GM23338 (cell line): ENCODE data around the gene SNX1. TPM values are rescaled to one million over a fixed set of nuclear protein-coding genes. Genes with fewer than 3 reads are reported as not detected.

ENCODE experiments used
- ATAC-seq: fragments of 200-7000 bp; cut with Tn5 transposase; 3 replicates; pipeline ENCODE4 v1.9.1; 2020
- DNase-seq: peaks from one replicate; pipeline ENCODE4 v3.0.0-alpha.2; 2015; ENCODE audit warnings: low spot score
- H2AFZ ChIP-seq: fragments of 200-600 bp; sonication (generic); 2 replicates; pipeline ENCODE4 v1.8.0; 2016; ENCODE audit warnings: antibody characterized with exemption, mild to moderate bottlenecking, moderate library complexity
- H3F3A ChIP-seq: fragments of 200-600 bp; sonication (generic); replicated peaks from 2 replicates; pipeline ENCODE4 v1.8.0; 2017; ENCODE audit warnings: antibody characterized with exemption, mixed run types, low read depth
- H3K27ac ChIP-seq: fragments of 200-600 bp; sonication (generic); 2 replicates; pipeline ENCODE4 v1.6.1; 2016; ENCODE audit warnings: low read depth
- H3K27me3 ChIP-seq: fragments of 200-600 bp; sonication (generic); 2 replicates; pipeline ENCODE4 v1.8.0; 2016; ENCODE audit warnings: mild to moderate bottlenecking, mixed run types, moderate library complexity; ENCODE audit not compliant: insufficient read depth
- H3K36me3 ChIP-seq: fragments of 200-600 bp; sonication (generic); 2 replicates; pipeline ENCODE4 v1.8.0; 2016; ENCODE audit warnings: mild to moderate bottlenecking; ENCODE audit not compliant: insufficient read depth
- H3K4me1 ChIP-seq: fragments of 200-600 bp; sonication (generic); 2 replicates; pipeline ENCODE4 v1.8.0; 2016; ENCODE audit warnings: mild to moderate bottlenecking, moderate library complexity; ENCODE audit not compliant: insufficient read depth
- H3K4me2 ChIP-seq: fragments of 200-600 bp; sonication (generic); 2 replicates; pipeline ENCODE4 v1.7.1; 2017; ENCODE audit warnings: mixed run types
- H3K4me3 ChIP-seq: fragments of 200-600 bp; sonication (generic); 2 replicates; pipeline ENCODE4 v1.6.1; 2016; ENCODE audit warnings: mixed run types
- H3K79me2 ChIP-seq: fragments of 200-600 bp; sonication (generic); replicated peaks from 2 replicates; pipeline ENCODE4 v1.8.0; 2017; ENCODE audit warnings: mild to moderate bottlenecking; ENCODE audit not compliant: insufficient read depth
- H3K9me2 ChIP-seq: fragments of 200-600 bp; sonication (generic); 2 replicates; pipeline ENCODE4 v1.8.0; 2017; ENCODE audit not compliant: insufficient read depth
- H4K20me1 ChIP-seq: fragments of 200-600 bp; sonication (generic); replicated peaks from 2 replicates; pipeline ENCODE4 v1.8.0; 2017; ENCODE audit warnings: mild to moderate bottlenecking; ENCODE audit not compliant: insufficient read depth
- H3K27ac Mint-ChIP-seq: 2 replicates; pipeline ENCODE4 v1.8.0; 2020; ENCODE audit warnings: inconsistent platforms, mild to moderate bottlenecking, moderate library complexity, mixed read lengths
- H3K27me3 Mint-ChIP-seq: 3 replicates; pipeline ENCODE4 v1.8.0; 2022; ENCODE audit warnings: low read depth, mild to moderate bottlenecking, moderate library complexity, mixed read lengths, inconsistent platforms; ENCODE audit not compliant: insufficient read depth, poor library complexity
- H3K36me3 Mint-ChIP-seq: 3 replicates; pipeline ENCODE4 v1.8.0; 2021; ENCODE audit warnings: low read depth, mild to moderate bottlenecking, inconsistent platforms, moderate library complexity, mixed read lengths
- H3K4me1 Mint-ChIP-seq: 3 replicates; pipeline ENCODE4 v1.8.0; 2020; ENCODE audit warnings: mild to moderate bottlenecking, inconsistent platforms, mixed read lengths
- H3K4me3 Mint-ChIP-seq: 3 replicates; pipeline ENCODE4 v1.8.0; 2021; ENCODE audit warnings: moderate library complexity, mild to moderate bottlenecking, inconsistent platforms, mixed read lengths
- H3K9me3 Mint-ChIP-seq: 3 replicates; pipeline ENCODE4 v1.8.0; 2020; ENCODE audit warnings: moderate library complexity, mild to moderate bottlenecking, inconsistent platforms, mixed read lengths
- CTCF ChIP-seq, 2 experiments: fragments of 200-600 bp in 1 of 2; sonication (generic) in 1 of 2; conservative IDR thresholded peaks; 2 replicates each; pipeline versions ENCODE4 v1.5.1 to v1.6.1; 2016 to 2017; ENCODE audit warnings: antibody characterized with exemption in 2 of 2, low read depth in 2 of 2, mild to moderate bottlenecking in 2 of 2, moderate library complexity in 1 of 2
- ETS1 ChIP-seq: IDR thresholded peaks from 2 replicates; pipeline ENCODE4 v1.6.1; 2016; ENCODE audit warnings: antibody characterized with exemption
- EZH2 ChIP-seq: fragments of 200-600 bp; sonication (generic); IDR thresholded peaks from one replicate; pipeline ENCODE4 v1.8.0; 2017; ENCODE audit warnings: antibody characterized with exemption, mild to moderate bottlenecking, low read depth; ENCODE audit not compliant: unreplicated experiment
- JUNB ChIP-seq: IDR thresholded peaks from one replicate; pipeline ENCODE4 v1.6.1; 2016; ENCODE audit warnings: antibody characterized with exemption; ENCODE audit not compliant: unreplicated experiment
- NANOG ChIP-seq: IDR thresholded peaks from 2 replicates; pipeline ENCODE4 v1.6.1; 2016; ENCODE audit warnings: antibody characterized with exemption, borderline replicate concordance
- REST ChIP-seq: IDR thresholded peaks from one replicate; pipeline ENCODE4 v1.6.1; 2018; ENCODE audit warnings: antibody characterized with exemption; ENCODE audit not compliant: unreplicated experiment
- polyA plus RNA-seq: library from polyadenylated mRNA; unstranded; fragments of >200 nt; fragmentation: Nextera tagmentation; extraction: Ambion mirVana; gene quantifications from 2 replicates; pipeline ENCODE4 v1.2.1, GENCODE V29; 2016
- total RNA-seq: library from RNA; depleted of rRNA; stranded (reverse); fragments of >200 nt; shearing (Covaris generic); gene quantifications from 2 replicates; pipeline ENCODE4 v1.2.3, GENCODE V29; 2014
- TF ChIP-seq, protein P1 (sequence below): fragments of 250-450 bp; sonication (Bioruptor Pico); IDR thresholded peaks from 2 replicates; pipeline ENCODE4 v1.5.0; 2020; ENCODE audit warnings: mild to moderate bottlenecking, moderate library complexity

The SNX1 gene
- total and polyA plus RNA-seq, 2 experiments from 2014 or later: 33.3 to 33.8 TPM

GRCh38 chr15:64146041-64146440 lies 50.3 kb downstream of the SNX1 start:
- Histone ChIP-seq H3K27me3 (no peaks in the 10 kb centered on the region; the same call in 1 of the 2 replicates), H3K27ac (no peak overlapping the region), H3K79me2 (no peaks in the 10 kb centered on the region), H3K4me2 (no peak overlapping the region), H3K4me1 (no peaks in the 10 kb centered on the region), H3K36me3 (no peaks in the 10 kb centered on the region), H4K20me1 (no peaks in the 10 kb centered on the region), H3K4me3 (no peak overlapping the region), H2AFZ (no peak overlapping the region), H3K9me2 (no peaks in the 10 kb centered on the region), H3F3A (no peaks in the 10 kb centered on the region; the same call in 1 of the 2 replicates)
- Mint-ChIP-seq H3K36me3 (no peaks in the 10 kb centered on the region; the same call in 2 of the 3 replicates), H3K9me3 (no peaks in the 10 kb centered on the region; the same call in 2 of the 3 replicates), H3K4me3 (no peak overlapping the region), H3K27ac (no peak overlapping the region), H3K4me1 (peaks cover 7% of the 10 kb centered on the region), H3K27me3 (peaks cover 5% of the 10 kb centered on the region)
- DNase-seq (no peak), ATAC-seq (no peak)
- TF ChIP-seq ETS1: no peak
- no peak for TF ChIP-seq NANOG
- TF ChIP-seq REST: no peak
- TF ChIP-seq JUNB: no peak
- no peak for TF ChIP-seq CTCF (conservative IDR thresholded peaks at IDR 0.05; ENCODE audit: low read depth in 2 of 2)
- TF ChIP-seq, protein P1, sequence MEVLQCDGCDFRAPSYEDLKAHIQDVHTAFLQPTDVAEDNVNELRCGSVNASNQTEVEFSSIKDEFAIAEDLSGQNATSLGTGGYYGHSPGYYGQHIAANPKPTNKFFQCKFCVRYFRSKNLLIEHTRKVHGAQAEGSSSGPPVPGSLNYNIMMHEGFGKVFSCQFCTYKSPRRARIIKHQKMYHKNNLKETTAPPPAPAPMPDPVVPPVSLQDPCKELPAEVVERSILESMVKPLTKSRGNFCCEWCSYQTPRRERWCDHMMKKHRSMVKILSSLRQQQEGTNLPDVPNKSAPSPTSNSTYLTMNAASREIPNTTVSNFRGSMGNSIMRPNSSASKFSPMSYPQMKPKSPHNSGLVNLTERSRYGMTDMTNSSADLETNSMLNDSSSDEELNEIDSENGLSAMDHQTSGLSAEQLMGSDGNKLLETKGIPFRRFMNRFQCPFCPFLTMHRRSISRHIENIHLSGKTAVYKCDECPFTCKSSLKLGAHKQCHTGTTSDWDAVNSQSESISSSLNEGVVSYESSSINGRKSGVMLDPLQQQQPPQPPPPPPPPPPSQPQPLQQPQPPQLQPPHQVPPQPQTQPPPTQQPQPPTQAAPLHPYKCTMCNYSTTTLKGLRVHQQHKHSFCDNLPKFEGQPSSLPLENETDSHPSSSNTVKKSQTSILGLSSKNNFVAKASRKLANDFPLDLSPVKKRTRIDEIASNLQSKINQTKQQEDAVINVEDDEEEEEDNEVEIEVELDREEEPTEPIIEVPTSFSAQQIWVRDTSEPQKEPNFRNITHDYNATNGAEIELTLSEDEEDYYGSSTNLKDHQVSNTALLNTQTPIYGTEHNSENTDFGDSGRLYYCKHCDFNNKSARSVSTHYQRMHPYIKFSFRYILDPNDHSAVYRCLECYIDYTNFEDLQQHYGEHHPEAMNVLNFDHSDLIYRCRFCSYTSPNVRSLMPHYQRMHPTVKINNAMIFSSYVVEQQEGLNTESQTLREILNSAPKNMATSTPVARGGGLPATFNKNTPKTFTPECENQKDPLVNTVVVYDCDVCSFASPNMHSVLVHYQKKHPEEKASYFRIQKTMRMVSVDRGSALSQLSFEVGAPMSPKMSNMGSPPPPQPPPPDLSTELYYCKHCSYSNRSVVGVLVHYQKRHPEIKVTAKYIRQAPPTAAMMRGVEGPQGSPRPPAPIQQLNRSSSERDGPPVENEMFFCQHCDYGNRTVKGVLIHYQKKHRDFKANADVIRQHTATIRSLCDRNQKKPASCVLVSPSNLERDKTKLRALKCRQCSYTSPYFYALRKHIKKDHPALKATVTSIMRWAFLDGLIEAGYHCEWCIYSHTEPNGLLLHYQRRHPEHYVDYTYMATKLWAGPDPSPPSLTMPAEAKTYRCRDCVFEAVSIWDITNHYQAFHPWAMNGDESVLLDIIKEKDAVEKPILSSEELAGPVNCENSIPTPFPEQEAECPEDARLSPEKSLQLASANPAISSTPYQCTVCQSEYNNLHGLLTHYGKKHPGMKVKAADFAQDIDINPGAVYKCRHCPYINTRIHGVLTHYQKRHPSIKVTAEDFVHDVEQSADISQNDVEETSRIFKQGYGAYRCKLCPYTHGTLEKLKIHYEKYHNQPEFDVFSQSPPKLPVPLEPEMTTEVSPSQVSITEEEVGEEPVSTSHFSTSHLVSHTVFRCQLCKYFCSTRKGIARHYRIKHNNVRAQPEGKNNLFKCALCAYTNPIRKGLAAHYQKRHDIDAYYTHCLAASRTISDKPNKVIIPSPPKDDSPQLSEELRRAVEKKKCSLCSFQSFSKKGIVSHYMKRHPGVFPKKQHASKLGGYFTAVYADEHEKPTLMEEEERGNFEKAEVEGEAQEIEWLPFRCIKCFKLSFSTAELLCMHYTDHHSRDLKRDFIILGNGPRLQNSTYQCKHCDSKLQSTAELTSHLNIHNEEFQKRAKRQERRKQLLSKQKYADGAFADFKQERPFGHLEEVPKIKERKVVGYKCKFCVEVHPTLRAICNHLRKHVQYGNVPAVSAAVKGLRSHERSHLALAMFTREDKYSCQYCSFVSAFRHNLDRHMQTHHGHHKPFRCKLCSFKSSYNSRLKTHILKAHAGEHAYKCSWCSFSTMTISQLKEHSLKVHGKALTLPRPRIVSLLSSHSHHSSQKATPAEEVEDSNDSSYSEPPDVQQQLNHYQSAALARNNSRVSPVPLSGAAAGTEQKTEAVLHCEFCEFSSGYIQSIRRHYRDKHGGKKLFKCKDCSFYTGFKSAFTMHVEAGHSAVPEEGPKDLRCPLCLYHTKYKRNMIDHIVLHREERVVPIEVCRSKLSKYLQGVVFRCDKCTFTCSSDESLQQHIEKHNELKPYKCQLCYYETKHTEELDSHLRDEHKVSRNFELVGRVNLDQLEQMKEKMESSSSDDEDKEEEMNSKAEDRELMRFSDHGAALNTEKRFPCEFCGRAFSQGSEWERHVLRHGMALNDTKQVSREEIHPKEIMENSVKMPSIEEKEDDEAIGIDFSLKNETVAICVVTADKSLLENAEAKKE (CRISPR knock-in tag): no peak
- TF ChIP-seq EZH2: no peak
